Activated CD8-positive, alpha-beta T cell treated with anti-CD3 and anti-CD28 coated beads for 36 hours (primary cell): ENCODE measurements around the gene WTAP. TPM values are rescaled to one million over a fixed set of nuclear protein-coding genes. Genes with fewer than 3 reads are reported as not detected.
"Not testable (repeated sequence)": the region's sequence is repeated elsewhere in the genome, so short reads cannot be mapped to it uniquely, and the experiment has no call there.

Experiments
- ATAC-seq: fragments of 200-7000 bp; cut with Tn5 transposase; one replicate; pipeline ENCODE4 v1.10.0; 2021; ENCODE audit warnings: mild to moderate bottlenecking, moderate library complexity
- CTCF ChIA-PET: fragments of 350-600 bp; sonication (Branson Sonifier 250); formaldehyde crosslinking; loops from one replicate; lab custom pipeline; 2021; ENCODE audit warnings: antibody characterized with exemption; lab: Charles Lee
- POLR2A ChIA-PET: fragments of 350-600 bp; sonication (Branson Sonifier 250); formaldehyde crosslinking; loops from one replicate; lab custom pipeline; 2021; ENCODE audit warnings: antibody characterized with exemption; lab: Charles Lee
- DNase-seq: peaks from one replicate; pipeline ENCODE4 v3.0.0-alpha.2; 2020
- H3K27ac Mint-ChIP-seq: one replicate; pipeline ENCODE4 v1.8.0; 2021; ENCODE audit warnings: mild to moderate bottlenecking, mixed read lengths
- H3K27me3 Mint-ChIP-seq: one replicate; pipeline ENCODE4 v1.8.0; 2021; ENCODE audit warnings: mixed read lengths
- H3K36me3 Mint-ChIP-seq: one replicate; pipeline ENCODE4 v1.8.0; 2021; ENCODE audit warnings: low read depth, mixed read lengths
- H3K4me1 Mint-ChIP-seq: one replicate; pipeline ENCODE4 v1.8.0; 2021; ENCODE audit warnings: low read depth, mixed read lengths
- H3K4me3 Mint-ChIP-seq: one replicate; pipeline ENCODE4 v1.8.0; 2021; ENCODE audit warnings: mild to moderate bottlenecking, moderate library complexity, mixed read lengths
- H3K9me3 Mint-ChIP-seq: one replicate; pipeline ENCODE4 v1.8.0; 2021; ENCODE audit warnings: mixed read lengths
- CTCF ChIP-seq: fragments of 200-600 bp; IDR thresholded peaks from one replicate; pipeline ENCODE4 v1.8.0; 2022; ENCODE audit warnings: antibody characterized with exemption, mild to moderate bottlenecking
- intact Hi-C: fragments of 100-400 bp; cut with micrococcal nuclease; formaldehyde crosslinking; loops from one replicate; pipeline ENCODE4 v1.10.0; 2022
- total RNA-seq, 2 experiments: library from RNA; stranded (reverse); gene quantifications; one replicate each; pipeline ENCODE4 v1.2.3, GENCODE V29; 2021

The WTAP gene
- total RNA-seq, 2 experiments from 2014 or later: 79.9 to 80.6 TPM

GRCh38 chr6:159686040-159686439 is 41.3 kb upstream of the WTAP start:
- DNase-seq: no peak

GRCh38 chr6:159686703-159687102 is 40.6 kb upstream of the WTAP start:
- H3K27ac Mint-ChIP-seq: peak overlapping the region; percentile 55
- peaks cover 49% of the 10 kb centered on the region for H3K36me3 Mint-ChIP-seq
- CTCF ChIA-PET: no interaction called here
- intact Hi-C loops: no loop called here
- no peaks in the 10 kb centered on the region for H3K27me3 Mint-ChIP-seq
- ATAC-seq: peak; percentile 39
- no peaks in the 10 kb centered on the region for H3K9me3 Mint-ChIP-seq
- no peak overlapping the region for H3K4me3 Mint-ChIP-seq
- no peak for TF ChIP-seq CTCF
- POLR2A ChIA-PET: interaction anchor here (1.0 kb wide), 1 partner anchor 40 kb away, joined by 3 read pairs; no protein-coding TSS in a partner anchor
- peaks cover 32% of the 10 kb centered on the region for H3K4me1 Mint-ChIP-seq
- no peak for DNase-seq

More at GRCh38 chr6:159686040-159686439, 41.3 kb upstream of the WTAP start:
- peaks cover 31% of the 10 kb centered on the region for H3K4me1 Mint-ChIP-seq
- H3K27me3 Mint-ChIP-seq: no peaks in the 10 kb centered on the region
- H3K36me3 Mint-ChIP-seq: peaks cover 50% of the 10 kb centered on the region
- ATAC-seq: no peak
- POLR2A ChIA-PET: interaction anchor here (1.0 to 1.3 kb wide), 3 partner anchors 8 to 43 kb away, joined by 3 to 4 read pairs (median 3); no protein-coding TSS in a partner anchor
- H3K27ac Mint-ChIP-seq: peak overlapping the region; percentile 7
- H3K4me3 Mint-ChIP-seq: no peak overlapping the region
- no peak for TF ChIP-seq CTCF
- CTCF ChIA-PET: interaction anchor here (1.0 kb wide), 1 partner anchor 34 kb away, joined by 3 read pairs; no protein-coding TSS in a partner anchor
- no peaks in the 10 kb centered on the region for H3K9me3 Mint-ChIP-seq
- intact Hi-C loops: no loop called here

GRCh38 chr6:159687341-159687740 is 40.0 kb upstream of the WTAP start:
- ChIA-PET POLR2A (interaction anchor here (1.0 to 1.5 kb wide), 2 partner anchors 39 to 75 kb away, joined by 3 to 4 read pairs; partner anchors contain the start of gene ACAT2), CTCF (interaction anchor here (1.2 kb wide), 1 partner anchor 104 kb away, joined by 4 read pairs; no protein-coding TSS in a partner anchor)
- Mint-ChIP-seq H3K4me1 (peaks cover 37% of the 10 kb centered on the region), H3K9me3 (no peaks in the 10 kb centered on the region), H3K27ac (peak overlapping the region; percentile 55), H3K27me3 (no peaks in the 10 kb centered on the region), H3K4me3 (no peak overlapping the region), H3K36me3 (peaks cover 51% of the 10 kb centered on the region)
- intact Hi-C loops: no loop called here
- DNase-seq (no peak), ATAC-seq (no peak)
- no peak for TF ChIP-seq CTCF

- ChIA-PET POLR2A (interaction anchor here (0.9 to 1.7 kb wide), 3 partner anchors 8 to 74 kb away, joined by 3 to 8 read pairs (median 4); partner anchors contain the start of gene ACAT2), CTCF (interaction anchor here (1.0 to 1.2 kb wide), 2 partner anchors 50 to 103 kb away, joined by 3 to 4 read pairs; no protein-coding TSS in a partner anchor)
- H3K4me1 Mint-ChIP-seq: peaks cover 37% of the 10 kb centered on the region
- H3K9me3 Mint-ChIP-seq: no peaks in the 10 kb centered on the region
- H3K36me3 Mint-ChIP-seq: peaks cover 51% of the 10 kb centered on the region
- intact Hi-C loops: no loop called here
- no peak overlapping the region for H3K4me3 Mint-ChIP-seq
- DNase-seq (no peak), ATAC-seq (no peak)
- TF ChIP-seq CTCF: no peak
- H3K27me3 Mint-ChIP-seq: no peaks in the 10 kb centered on the region
- peak overlapping the region; percentile 30 for H3K27ac Mint-ChIP-seq
Measured at GRCh38 chr6:159688266-159688905, 38.9 kb upstream of the WTAP start.

- H3K36me3 Mint-ChIP-seq: peaks cover 51% of the 10 kb centered on the region
Measured at GRCh38 chr6:159689001-159689400, 38.3 kb upstream of the WTAP start.

GRCh38 chr6:159690135-159690534 is 37.2 kb upstream of the WTAP start:
- ChIA-PET POLR2A (interaction anchor here (4.3 to 4.5 kb wide), 2 partner anchors 8 to 99 kb away, joined by 27 to 40 read pairs; partner anchors contain the start of genes MRPL18 and TCP1), CTCF (interaction anchor here (1.0 to 3.3 kb wide), 5 partner anchors 11 to 101 kb away, joined by 4 to 23 read pairs (median 11); partner anchors contain the start of genes MRPL18, TCP1 and WTAP)

More at GRCh38 chr6:159689001-159689400, 38.3 kb upstream of the WTAP start:
- DNase-seq (no peak), ATAC-seq (no peak)
- Mint-ChIP-seq H3K27me3 (no peaks in the 10 kb centered on the region), H3K4me3 (no peak overlapping the region), H3K9me3 (no peaks in the 10 kb centered on the region), H3K27ac (no peak overlapping the region), H3K4me1 (peaks cover 40% of the 10 kb centered on the region)
- ChIA-PET POLR2A (interaction anchor here (1.1 to 1.7 kb wide), 2 partner anchors 9 to 74 kb away, joined by 3 to 8 read pairs; no protein-coding TSS in a partner anchor), CTCF (interaction anchor here (1.0 kb wide), 2 partner anchors 10 to 49 kb away, joined by 3 to 4 read pairs; no protein-coding TSS in a partner anchor)
- no peak for TF ChIP-seq CTCF
- intact Hi-C loops: no loop called here

More at GRCh38 chr6:159690135-159690534, 37.2 kb upstream of the WTAP start:
- H3K9me3 Mint-ChIP-seq, H3K27me3 Mint-ChIP-seq, H3K4me3 Mint-ChIP-seq, DNase-seq, ATAC-seq, H3K27ac Mint-ChIP-seq: not testable (repeated sequence)
- Mint-ChIP-seq H3K36me3 (peaks cover 47% of the 10 kb centered on the region), H3K4me1 (peaks cover 49% of the 10 kb centered on the region)
- intact Hi-C loops: loop anchor here (5.0 to 10.0 kb wide), 3 partner anchors 72 to 255 kb away; partner anchors contain the start of genes ACAT2 and TCP1
